Measurements from ENCODE around the gene MLPH. TPM values are rescaled to one million over a fixed set of nuclear protein-coding genes. Genes with fewer than 3 reads are reported as not detected.

MLPH gene
- total and polyA plus RNA-seq, 9 of the 15 experiments (the other 6 are each of a cell fraction or from before 2014, with no cell fraction given): 0.22 TPM; not detected in 8

DNA sequence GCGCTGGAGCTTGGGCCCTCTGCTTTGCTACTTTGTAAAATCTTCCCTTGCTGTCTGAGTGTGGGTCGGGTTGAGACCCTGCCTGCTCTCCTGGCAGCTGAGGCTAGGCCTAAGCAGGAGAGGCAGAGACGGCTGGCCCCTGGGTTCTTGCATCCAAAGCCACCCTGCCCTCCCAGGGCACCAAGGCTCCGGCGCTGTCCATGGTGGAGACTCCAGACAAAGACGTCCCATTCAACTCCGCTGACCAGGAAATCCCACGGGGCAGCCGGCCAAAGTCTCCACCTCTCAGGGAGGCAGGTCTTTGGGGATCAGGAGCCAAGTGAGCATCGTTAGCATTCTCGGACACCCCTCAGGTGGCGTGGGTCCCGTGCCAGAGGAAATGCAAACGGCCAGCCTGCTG, 76.8 kb downstream of the MLPH start:
- Histone ChIP-seq H3K4me2 (ENCODE audit: insufficient read depth, low read length) (no peak overlapping the region), H4K20me1 (replicated peaks; ENCODE audit: control insufficient read depth, insufficient read depth, low read length) (no peaks in the 10 kb centered on the region), H3K27ac (ENCODE audit: extremely low read depth, low read depth, low read length) (no peak overlapping the region), H3K4me1 (replicated peaks in 1 of 2; ENCODE audit: control insufficient read depth in 2 of 2, insufficient read depth in 2 of 2, low read length in 2 of 2) (no peaks in the 10 kb centered on the region; a peak in 2 of 5 replicates), H3K4me3 (no peak overlapping the region), H3K9me3 (replicated peaks; ENCODE audit: control insufficient read depth, insufficient read depth, low read depth, low read length) (no peaks in the 10 kb centered on the region; the same call in 1 of the 2 replicates), H3K9me1 (ENCODE audit: control insufficient read depth, insufficient read depth, low read length) (no peaks in the 10 kb centered on the region), H3K79me2 (ENCODE audit: control insufficient read depth, insufficient read depth, low read length) (no peaks in the 10 kb centered on the region), H3K27me3 (ENCODE audit: control insufficient read depth in 2 of 2, insufficient read depth in 2 of 2, low read length in 2 of 2) (peaks cover 4 to 42% of the 10 kb centered on the region in 2 experiments; a peak in 4 of 5 replicates), H2AFZ (ENCODE audit: low read depth, low read length) (no peak overlapping the region), H3K36me3 (ENCODE audit: control insufficient read depth, insufficient read depth, low read length) (no peaks in the 10 kb centered on the region), H3K9ac (ENCODE audit: insufficient read depth in 1 of 2, low read depth in 2 of 2, low read length in 2 of 2) (no peak overlapping the region)
- POLR2A ChIA-PET: no interaction called here
- no peak for ATAC-seq
- in situ Hi-C loops (cut with MboI) (loop anchor here (10.0 kb wide), 1 partner anchor 439 kb away; no protein-coding TSS in a partner anchor), intact Hi-C loops (cut with micrococcal nuclease) (no loop called here)
- WGBS (ENCODE audit: insufficient coverage, low coverage, missing lambda C conversion rate): 2% methylated on average over 8 of the region's 14 CpGs
- no peak for DNase-seq (ENCODE audit: extremely low read depth in 1 of 4, low spot score in 3 of 4)
- FAIRE-seq: no peak
- BruUV-seq (replicated peaks): no TSS peak
- CTCF ChIA-PET (ENCODE audit: low intra/inter-chr PET ratio): no interaction called here
- TF ChIP-seq, protein P1, sequence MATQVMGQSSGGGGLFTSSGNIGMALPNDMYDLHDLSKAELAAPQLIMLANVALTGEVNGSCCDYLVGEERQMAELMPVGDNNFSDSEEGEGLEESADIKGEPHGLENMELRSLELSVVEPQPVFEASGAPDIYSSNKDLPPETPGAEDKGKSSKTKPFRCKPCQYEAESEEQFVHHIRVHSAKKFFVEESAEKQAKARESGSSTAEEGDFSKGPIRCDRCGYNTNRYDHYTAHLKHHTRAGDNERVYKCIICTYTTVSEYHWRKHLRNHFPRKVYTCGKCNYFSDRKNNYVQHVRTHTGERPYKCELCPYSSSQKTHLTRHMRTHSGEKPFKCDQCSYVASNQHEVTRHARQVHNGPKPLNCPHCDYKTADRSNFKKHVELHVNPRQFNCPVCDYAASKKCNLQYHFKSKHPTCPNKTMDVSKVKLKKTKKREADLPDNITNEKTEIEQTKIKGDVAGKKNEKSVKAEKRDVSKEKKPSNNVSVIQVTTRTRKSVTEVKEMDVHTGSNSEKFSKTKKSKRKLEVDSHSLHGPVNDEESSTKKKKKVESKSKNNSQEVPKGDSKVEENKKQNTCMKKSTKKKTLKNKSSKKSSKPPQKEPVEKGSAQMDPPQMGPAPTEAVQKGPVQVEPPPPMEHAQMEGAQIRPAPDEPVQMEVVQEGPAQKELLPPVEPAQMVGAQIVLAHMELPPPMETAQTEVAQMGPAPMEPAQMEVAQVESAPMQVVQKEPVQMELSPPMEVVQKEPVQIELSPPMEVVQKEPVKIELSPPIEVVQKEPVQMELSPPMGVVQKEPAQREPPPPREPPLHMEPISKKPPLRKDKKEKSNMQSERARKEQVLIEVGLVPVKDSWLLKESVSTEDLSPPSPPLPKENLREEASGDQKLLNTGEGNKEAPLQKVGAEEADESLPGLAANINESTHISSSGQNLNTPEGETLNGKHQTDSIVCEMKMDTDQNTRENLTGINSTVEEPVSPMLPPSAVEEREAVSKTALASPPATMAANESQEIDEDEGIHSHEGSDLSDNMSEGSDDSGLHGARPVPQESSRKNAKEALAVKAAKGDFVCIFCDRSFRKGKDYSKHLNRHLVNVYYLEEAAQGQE (IDR thresholded peaks at IDR 0.05; ENCODE audit: borderline replicate concordance): peak; percentile 76
- TF ChIP-seq, protein P1 (CRISPR knock-in tag; IDR thresholded peaks at IDR 0.05; ENCODE audit: low read depth): peak; percentile 67; the same call in 1 of the 2 replicates
- TF ChIP-seq ARNT (IDR thresholded peaks at IDR 0.05) (no peak), ZNF717 (CRISPR knock-in tag; IDR thresholded peaks at IDR 0.05) (no peak), ZNF583 (CRISPR knock-in tag; IDR thresholded peaks at IDR 0.05) (no peak), ZNF77 (CRISPR knock-in tag; IDR thresholded peaks at IDR 0.05) (no peak)

All from K562 (cell line).